Spleen (tissue), 7 donors: ENCODE results near the gene COL19A1.

Experiments used
- POLR2A ChIP-seq, 3 donors: fragments of 450-650 bp; IDR thresholded peaks; one replicate each; pipeline ENCODE4 v1.5.1; 2017; ENCODE audit warnings: antibody characterized with exemption in 3 of 3, mild to moderate bottlenecking in 1 of 3
- POLR2AphosphoS5 ChIP-seq, 3 donors: sonication (generic); formaldehyde crosslinking; IDR thresholded peaks; one replicate each; pipeline ENCODE4 v1.5.1; 2017; ENCODE audit warnings: antibody characterized with exemption in 3 of 3
- TF ChIP-seq, protein P1 (sequence below), 11 experiments: fragments of 200-600 bp in 7 of 11; fragments of 450-650 bp in 4 of 11; sonication (generic) in 4 of 11; IDR thresholded peaks in 8 of 11; conservative IDR thresholded peaks in 3 of 11; 1 replicate in 7 of 11; 2 replicates in 4 of 11; pipeline versions ENCODE4 v1.4.0 to v1.8.0; 2016 to 2021; ENCODE audit warnings: antibody characterized with exemption in 11 of 11, inconsistent platforms in 4 of 11, mild to moderate bottlenecking in 1 of 11
- donor health status: DM: no; HTN: no; CAD: no; lungs with moderate emphysema.
- donor health status: DM: no; HTN: no; CAD: no.
- donor health status: DM: no; HTN: no; CAD: no.

DNA sequence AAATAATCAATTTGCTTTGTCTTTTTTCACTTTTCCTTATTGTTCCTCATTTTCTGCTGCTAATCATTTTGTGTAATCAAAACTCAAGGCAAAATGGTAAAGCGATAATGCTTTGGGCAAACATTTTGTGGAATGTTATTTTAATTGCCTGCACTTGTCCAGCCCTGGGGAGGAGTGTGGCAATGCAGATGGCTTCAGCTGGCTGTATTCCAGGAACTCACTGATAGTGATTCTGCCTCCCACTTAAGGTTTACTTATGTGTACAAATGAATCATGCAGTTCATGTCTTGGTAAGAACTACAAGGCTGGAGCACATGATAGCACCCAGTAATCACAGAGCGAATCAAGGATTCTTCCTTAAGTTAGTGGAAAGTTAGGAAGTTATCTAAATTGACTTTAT, 107.8 kb downstream of the COL19A1 start:
- TF ChIP-seq, protein P1, sequence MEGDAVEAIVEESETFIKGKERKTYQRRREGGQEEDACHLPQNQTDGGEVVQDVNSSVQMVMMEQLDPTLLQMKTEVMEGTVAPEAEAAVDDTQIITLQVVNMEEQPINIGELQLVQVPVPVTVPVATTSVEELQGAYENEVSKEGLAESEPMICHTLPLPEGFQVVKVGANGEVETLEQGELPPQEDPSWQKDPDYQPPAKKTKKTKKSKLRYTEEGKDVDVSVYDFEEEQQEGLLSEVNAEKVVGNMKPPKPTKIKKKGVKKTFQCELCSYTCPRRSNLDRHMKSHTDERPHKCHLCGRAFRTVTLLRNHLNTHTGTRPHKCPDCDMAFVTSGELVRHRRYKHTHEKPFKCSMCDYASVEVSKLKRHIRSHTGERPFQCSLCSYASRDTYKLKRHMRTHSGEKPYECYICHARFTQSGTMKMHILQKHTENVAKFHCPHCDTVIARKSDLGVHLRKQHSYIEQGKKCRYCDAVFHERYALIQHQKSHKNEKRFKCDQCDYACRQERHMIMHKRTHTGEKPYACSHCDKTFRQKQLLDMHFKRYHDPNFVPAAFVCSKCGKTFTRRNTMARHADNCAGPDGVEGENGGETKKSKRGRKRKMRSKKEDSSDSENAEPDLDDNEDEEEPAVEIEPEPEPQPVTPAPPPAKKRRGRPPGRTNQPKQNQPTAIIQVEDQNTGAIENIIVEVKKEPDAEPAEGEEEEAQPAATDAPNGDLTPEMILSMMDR (IDR thresholded peaks at IDR 0.05 in 8 of 11, conservative IDR thresholded peaks at IDR 0.05 in 3 of 11) = no peak
- TF ChIP-seq POLR2A (IDR thresholded peaks at IDR 0.05) = no peak
- no peak for TF ChIP-seq POLR2AphosphoS5 (IDR thresholded peaks at IDR 0.05)
